ENCODE data around the gene CUL3.

- TF ChIP-seq POLR2AphosphoS5 (IDR thresholded peaks at IDR 0.05) = no peak
- no peak for TF ChIP-seq CTCF (IDR thresholded peaks at IDR 0.05)
These were observed 148.5 kb downstream of the CUL3 start for GRCh38 chr2:224436634-224437033.
